HG03175 (cell line): ENCODE data around the gene TBC1D5.
"Not testable (repeated sequence)": the region's sequence is repeated elsewhere in the genome, so short reads cannot be mapped to it uniquely, and the experiment has no call there.

ENCODE experiments used
- ATAC-seq: cut with Tn5 transposase; IDR thresholded peaks from one replicate; pipeline ENCODE4 v1.9.1; 2021; ENCODE audit warnings: mild to moderate bottlenecking, moderate library complexity; ENCODE audit not compliant: unreplicated experiment

The TBC1D5 gene

DNA sequence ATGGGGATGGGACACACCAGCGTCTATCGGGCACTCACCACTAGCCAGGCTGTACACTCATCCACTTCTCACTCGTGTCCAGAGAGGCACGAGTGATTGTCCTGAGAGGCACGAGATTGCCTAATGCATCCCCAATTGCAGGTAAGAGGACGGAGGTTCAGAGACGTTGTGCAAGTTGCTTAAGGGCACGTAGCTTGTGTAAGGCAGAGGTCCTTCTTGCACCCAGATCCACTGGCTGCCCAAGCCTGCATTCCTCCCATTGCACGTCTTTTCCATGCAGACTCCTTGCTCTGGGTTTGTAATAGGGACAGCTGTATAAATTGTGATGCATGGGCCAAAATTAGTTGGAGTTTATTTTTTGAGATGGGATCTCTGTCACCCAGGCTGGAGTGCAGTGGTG lies 593.4 kb downstream of the TBC1D5 start:
- ATAC-seq = no peak

GRCh38 chr3:17144665-17144993 lies 597.8 kb downstream of the TBC1D5 start:
- ATAC-seq = no peak

GRCh38 chr3:17143893-17144664 lies 598.4 kb downstream of the TBC1D5 start:
- ATAC-seq = no peak

GRCh38 chr3:17142516-17142915 lies 599.9 kb downstream of the TBC1D5 start:
- ATAC-seq = no peak

DNA sequence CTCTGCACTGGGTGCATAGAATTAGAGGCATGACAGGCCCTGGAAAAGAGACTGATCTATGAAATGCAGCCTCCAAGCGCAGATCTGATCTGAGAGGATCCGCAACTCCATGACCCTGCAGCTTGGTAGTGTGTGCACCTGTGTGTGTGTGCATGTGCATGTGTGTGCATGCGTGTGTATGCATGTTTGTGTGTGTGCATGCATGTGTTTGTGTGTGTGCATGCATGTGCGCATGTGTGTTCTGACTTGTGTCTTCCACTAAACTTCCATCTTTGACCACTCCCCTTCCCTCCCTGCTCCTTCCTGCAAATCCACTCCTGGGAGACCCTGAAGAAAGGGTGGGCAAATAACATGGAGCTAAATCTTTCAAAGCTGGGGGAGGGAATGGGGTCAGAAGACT lies 600.7 kb downstream of the TBC1D5 start:
- no peak for ATAC-seq

DNA sequence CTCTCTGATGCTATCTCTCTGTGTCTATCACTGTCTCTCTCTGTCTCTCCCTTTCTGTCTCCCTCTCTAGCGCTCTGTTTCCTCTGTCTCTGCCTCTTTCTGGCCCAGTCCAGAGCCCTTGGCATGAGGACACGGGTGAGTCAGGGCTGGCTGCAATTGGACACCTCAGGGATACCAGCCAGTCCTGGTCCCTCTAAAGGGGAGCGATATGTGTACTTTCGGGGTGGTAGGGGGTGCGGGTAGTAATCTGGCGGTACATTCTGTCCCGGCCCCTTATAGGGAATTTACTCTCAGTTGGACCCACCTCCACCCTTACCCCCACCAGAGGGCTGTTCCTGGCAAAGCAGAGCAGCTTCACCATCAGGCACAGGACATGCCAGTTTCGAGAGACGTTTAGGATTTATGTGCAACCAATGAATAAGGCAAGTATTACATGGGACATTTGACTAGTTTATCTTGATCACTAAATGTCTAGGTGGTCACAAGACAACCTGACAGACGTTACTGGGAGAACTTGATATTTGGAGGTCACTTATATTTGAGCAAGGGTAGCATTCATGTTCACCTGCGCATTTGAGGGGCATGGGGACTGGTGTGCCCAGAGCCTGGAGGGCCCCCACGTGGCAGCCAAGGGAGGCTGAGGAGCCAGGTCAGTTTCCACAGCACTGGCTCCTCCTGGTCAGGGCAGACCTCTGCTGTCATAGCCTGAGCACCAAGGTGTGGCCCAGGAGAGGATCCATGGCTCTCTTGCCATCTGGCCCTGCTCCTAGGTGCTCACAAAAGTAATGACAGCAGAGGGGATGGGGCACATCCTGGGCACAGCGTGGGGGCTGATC lies 601.5 kb downstream of the TBC1D5 start:
- ATAC-seq = no peak

DNA sequence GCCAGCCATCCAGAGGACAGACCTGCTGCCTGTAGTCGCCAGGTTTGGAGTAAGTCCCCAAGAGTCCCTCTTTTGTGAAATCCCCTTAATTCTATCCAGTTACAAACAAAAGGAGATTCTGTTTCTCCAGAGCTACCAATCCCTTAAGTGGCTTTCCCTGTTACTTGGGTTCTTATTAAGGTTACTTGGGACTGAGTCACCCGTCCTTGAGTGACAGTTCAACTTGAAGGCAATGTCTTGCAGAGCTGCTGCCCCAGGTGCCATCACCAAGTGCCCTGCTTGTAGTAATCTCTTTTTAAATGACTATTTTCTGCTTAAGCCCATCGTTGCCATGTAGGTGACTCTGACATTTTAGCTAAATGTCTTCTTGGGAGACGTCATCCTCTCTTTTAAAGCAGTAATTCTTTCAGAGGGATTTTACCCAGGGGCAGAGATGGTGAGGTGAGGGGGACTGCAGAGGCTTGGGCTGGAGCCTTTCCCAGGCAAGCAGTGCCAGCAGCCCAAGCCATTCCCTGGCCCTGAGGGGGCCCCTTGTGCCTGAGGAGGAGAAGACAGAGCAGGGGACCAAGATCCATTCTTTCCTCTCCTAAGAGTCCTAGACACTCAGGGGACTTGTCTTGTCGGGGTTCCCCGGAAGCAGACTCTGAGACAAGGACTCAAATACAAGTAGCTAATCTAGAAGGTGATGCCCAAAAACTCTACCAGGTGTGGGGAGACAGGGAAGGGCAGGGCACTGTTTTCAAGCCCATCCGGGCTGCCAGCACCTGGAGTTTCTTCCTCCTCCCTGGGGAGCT lies 604.0 kb downstream of the TBC1D5 start:
- ATAC-seq = no peak

GRCh38 chr3:17137321-17137826 lies 605.1 kb downstream of the TBC1D5 start:
- no peak for ATAC-seq

- no peak for ATAC-seq
These were observed 606.2 kb downstream of the TBC1D5 start for GRCh38 chr3:17136136-17136721.

DNA sequence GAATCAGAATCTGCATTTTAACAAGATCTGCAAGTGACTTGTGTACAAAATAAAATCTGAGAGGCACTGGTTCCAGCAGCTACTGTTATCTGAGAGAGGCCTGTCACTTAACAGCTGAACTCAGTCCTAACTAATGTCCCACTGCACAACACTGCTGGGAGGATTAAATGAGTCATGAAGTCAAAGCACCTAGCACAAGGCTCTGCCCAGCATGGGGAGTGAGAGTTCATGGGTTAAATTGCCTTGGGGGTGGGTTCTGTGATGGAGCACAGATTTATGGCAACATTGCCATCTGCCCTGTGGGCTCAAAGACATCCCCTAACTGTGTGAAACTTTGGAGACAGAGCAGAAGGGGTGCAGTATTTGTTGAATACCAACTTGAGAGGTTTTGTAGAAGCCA lies 606.7 kb downstream of the TBC1D5 start:
- ATAC-seq = no peak

DNA sequence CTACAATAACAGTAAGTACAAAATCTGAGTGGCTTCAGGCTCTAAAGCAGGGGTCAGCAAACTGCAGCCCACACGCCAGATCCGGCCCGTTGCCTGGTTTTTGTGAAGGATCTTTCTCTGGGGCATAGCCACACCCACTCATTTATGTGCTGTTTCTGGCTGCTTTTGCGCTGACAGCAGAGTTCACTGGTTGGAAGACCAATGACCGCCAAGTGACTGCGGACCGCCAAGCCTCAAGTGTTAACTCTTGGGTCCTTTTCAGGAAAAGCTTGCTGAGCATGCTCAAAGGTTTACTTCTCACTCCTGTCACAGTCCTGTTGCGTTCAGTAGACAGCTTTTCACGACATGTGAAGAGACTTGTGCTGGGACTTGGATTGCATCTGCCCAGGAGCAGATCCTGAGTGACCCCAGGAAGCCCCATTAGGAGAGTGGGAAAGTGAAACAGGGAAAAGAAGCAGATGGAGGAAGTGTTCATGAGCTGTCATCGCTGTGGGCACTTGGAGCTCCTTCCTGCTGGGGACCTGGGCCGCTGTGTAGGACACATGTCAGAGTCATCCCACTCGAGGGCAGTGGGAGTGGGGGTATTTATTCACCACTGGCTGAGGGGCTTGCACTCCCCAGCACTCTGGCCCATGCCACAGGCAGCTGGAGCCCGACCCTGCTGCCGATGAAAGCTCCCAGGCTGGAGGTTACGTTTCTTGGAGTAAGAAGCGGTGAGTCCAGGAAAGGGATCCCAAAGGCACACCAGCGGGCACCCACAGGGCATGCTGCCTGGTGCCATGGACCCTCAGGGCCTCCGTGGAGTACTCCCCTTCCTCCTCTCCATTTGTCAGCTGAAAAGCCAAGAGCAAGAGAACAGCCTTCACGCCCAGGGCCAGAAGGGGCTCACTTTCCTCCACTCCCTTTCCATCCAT lies 608.5 kb downstream of the TBC1D5 start:
- no peak for ATAC-seq

- ATAC-seq = no peak
These were observed 609.9 kb downstream of the TBC1D5 start for GRCh38 chr3:17132286-17133115.

GRCh38 chr3:17130956-17131355 lies 611.5 kb downstream of the TBC1D5 start:
- ATAC-seq = no peak

DNA sequence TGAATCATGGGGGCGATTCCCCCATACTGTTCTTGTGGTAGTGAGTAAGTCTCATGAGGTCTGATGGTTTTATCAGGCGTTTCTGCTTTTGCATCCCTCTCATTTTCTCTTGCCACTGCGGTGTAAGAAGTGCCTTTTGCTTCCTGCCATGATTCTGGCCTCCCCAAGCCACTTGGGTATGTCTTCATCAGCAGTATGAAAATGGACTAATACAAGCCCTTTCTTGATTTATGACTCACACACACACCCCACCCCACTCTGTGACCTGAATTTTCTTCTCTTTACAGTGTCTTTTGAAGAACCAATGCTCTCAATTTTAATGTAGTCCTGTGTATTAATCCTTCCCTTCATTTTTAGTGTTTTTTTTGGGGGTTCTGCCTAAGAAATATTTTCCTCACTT lies 612.9 kb downstream of the TBC1D5 start:
- no peak for ATAC-seq

GRCh38 chr3:17128671-17129070 lies 613.8 kb downstream of the TBC1D5 start:
- ATAC-seq = not testable (repeated sequence)

GRCh38 chr3:17125738-17126442 lies 616.5 kb downstream of the TBC1D5 start:
- no peak for ATAC-seq

- no peak for ATAC-seq
These were observed 619.7 kb downstream of the TBC1D5 start for GRCh38 chr3:17122758-17123157.

DNA sequence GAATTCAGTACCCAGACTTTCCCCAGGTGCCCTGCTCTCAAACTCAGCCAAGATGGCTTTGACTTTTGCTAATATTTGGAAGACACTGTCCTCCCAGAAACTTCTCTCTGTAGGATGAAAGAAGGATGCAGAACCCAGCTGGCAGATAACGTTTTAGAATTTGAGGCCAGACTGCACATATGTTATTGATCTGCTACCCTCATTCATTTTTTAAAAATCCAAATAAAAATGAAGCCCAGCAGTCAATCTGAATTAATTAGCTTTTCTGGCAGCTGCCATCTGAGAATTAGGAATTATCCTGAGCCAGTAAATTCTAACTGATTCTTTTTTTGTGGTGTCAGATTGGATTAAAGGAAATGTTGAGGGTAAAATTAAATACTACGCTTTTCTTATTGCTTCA lies 621.1 kb downstream of the TBC1D5 start:
- no peak for ATAC-seq
